Muscle layer of colon (tissue), 2 donors: ENCODE measurements around the gene SSNA1.

Experiments
- H3K27ac ChIP-seq: one replicate; pipeline ENCODE4 v1.7.0; 2013; ENCODE audit warnings: low read depth, mild to moderate bottlenecking, low read length, moderate library complexity
- H3K27me3 ChIP-seq, 2 donors: one replicate each; pipeline ENCODE4 v1.7.0; 2013; ENCODE audit warnings: low read length in 2 of 2, mild to moderate bottlenecking in 2 of 2; ENCODE audit not compliant: insufficient read depth in 2 of 2, control insufficient read depth in 1 of 2
- H3K36me3 ChIP-seq: one replicate; pipeline ENCODE4 v1.7.0; 2013; ENCODE audit warnings: mild to moderate bottlenecking, low read length; ENCODE audit not compliant: insufficient read depth
- H3K4me1 ChIP-seq: one replicate; pipeline ENCODE4 v1.7.0; 2013; ENCODE audit warnings: mild to moderate bottlenecking, low read length; ENCODE audit not compliant: insufficient read depth
- H3K4me3 ChIP-seq, 2 donors: one replicate each; pipeline ENCODE4 v1.7.0; 2013; ENCODE audit warnings: low read length in 2 of 2, low read depth in 1 of 2, mild to moderate bottlenecking in 1 of 2, moderate library complexity in 1 of 2
- H3K9ac ChIP-seq: one replicate; pipeline ENCODE4 v1.7.0; 2013; ENCODE audit warnings: low read length
- H3K9me3 ChIP-seq: one replicate; pipeline ENCODE4 v1.7.0; 2013; ENCODE audit warnings: mild to moderate bottlenecking, low read length
- donor health status: abdominal sarcoma.
- donor health status: Adenocarcinoma of cecum.

Gene SSNA1

GRCh38 chr9:137191691-137192447 lies 3.4 kb downstream of the SSNA1 start:
- Histone ChIP-seq H3K4me3 (no peak overlapping the region), H3K4me1 (peaks cover 22% of the 10 kb centered on the region), H3K27ac (no peak overlapping the region), H3K9me3 (no peaks in the 10 kb centered on the region), H3K27me3 (no peaks in the 10 kb centered on the region), H3K36me3 (peaks cover 22% of the 10 kb centered on the region), H3K9ac (no peak overlapping the region)

- H3K4me3 ChIP-seq = no peak overlapping the region
- no peak overlapping the region for H3K27ac ChIP-seq
- no peaks in the 10 kb centered on the region for H3K27me3 ChIP-seq
- H3K9me3 ChIP-seq = no peaks in the 10 kb centered on the region
- no peak overlapping the region for H3K9ac ChIP-seq
- H3K36me3 ChIP-seq = peaks cover 20% of the 10 kb centered on the region
- H3K4me1 ChIP-seq = peaks cover 17% of the 10 kb centered on the region
Observed at GRCh38 chr9:137192448-137192780, 3.9 kb downstream of the SSNA1 start.

- no peak overlapping the region for H3K9ac ChIP-seq
- H3K27me3 ChIP-seq = no peaks in the 10 kb centered on the region
- H3K4me3 ChIP-seq = no peak overlapping the region
- H3K4me1 ChIP-seq = peaks cover 13% of the 10 kb centered on the region
- no peak overlapping the region for H3K27ac ChIP-seq
- H3K9me3 ChIP-seq = no peaks in the 10 kb centered on the region
- H3K36me3 ChIP-seq = peaks cover 20% of the 10 kb centered on the region
Observed at GRCh38 chr9:137192859-137193258, 4.4 kb downstream of the SSNA1 start.

GRCh38 chr9:137193771-137194170 lies 5.3 kb downstream of the SSNA1 start:
- peaks cover 22% of the 10 kb centered on the region for H3K4me1 ChIP-seq

GRCh38 chr9:137194388-137194787 lies 5.9 kb downstream of the SSNA1 start:
- no peaks in the 10 kb centered on the region for H3K27me3 ChIP-seq
- no peak overlapping the region for H3K9ac ChIP-seq
- H3K9me3 ChIP-seq = no peaks in the 10 kb centered on the region
- peaks cover 26% of the 10 kb centered on the region for H3K4me1 ChIP-seq
- H3K36me3 ChIP-seq = peaks cover 20% of the 10 kb centered on the region
- no peak overlapping the region for H3K4me3 ChIP-seq
- no peak overlapping the region for H3K27ac ChIP-seq

More at GRCh38 chr9:137193771-137194170, 5.3 kb downstream of the SSNA1 start:
- Histone ChIP-seq H3K27ac (no peak overlapping the region), H3K9ac (no peak overlapping the region), H3K27me3 (no peaks in the 10 kb centered on the region), H3K9me3 (no peaks in the 10 kb centered on the region), H3K36me3 (peaks cover 20% of the 10 kb centered on the region), H3K4me3 (no peak overlapping the region)

GRCh38 chr9:137194909-137195308 lies 6.4 kb downstream of the SSNA1 start:
- Histone ChIP-seq H3K27ac (no peak overlapping the region), H3K9ac (no peak overlapping the region), H3K4me1 (peaks cover 23% of the 10 kb centered on the region), H3K4me3 (no peak overlapping the region), H3K9me3 (no peaks in the 10 kb centered on the region), H3K27me3 (no peaks in the 10 kb centered on the region), H3K36me3 (peaks cover 18% of the 10 kb centered on the region)

GRCh38 chr9:137195525-137196220 lies 7.2 kb downstream of the SSNA1 start:
- Histone ChIP-seq H3K4me1 (peaks cover 18% of the 10 kb centered on the region), H3K9ac (no peak overlapping the region), H3K27me3 (no peaks in the 10 kb centered on the region), H3K4me3 (no peak overlapping the region), H3K27ac (no peak overlapping the region), H3K9me3 (no peaks in the 10 kb centered on the region), H3K36me3 (peaks cover 10% of the 10 kb centered on the region)

- Histone ChIP-seq H3K4me3 (no peak overlapping the region), H3K4me1 (peaks cover 34% of the 10 kb centered on the region), H3K9me3 (no peaks in the 10 kb centered on the region), H3K36me3 (no peaks in the 10 kb centered on the region), H3K27me3 (no peaks in the 10 kb centered on the region), H3K9ac (no peak overlapping the region), H3K27ac (no peak overlapping the region)
Observed at GRCh38 chr9:137198051-137198901, 9.8 kb downstream of the SSNA1 start.

- no peaks in the 10 kb centered on the region for H3K9me3 ChIP-seq
- H3K27ac ChIP-seq = no peak overlapping the region
- H3K27me3 ChIP-seq = no peaks in the 10 kb centered on the region
- peak overlapping the region in 1 of 2 donors; percentile 20 for H3K4me3 ChIP-seq
- no peak overlapping the region for H3K9ac ChIP-seq
- peaks cover 41% of the 10 kb centered on the region for H3K4me1 ChIP-seq
- H3K36me3 ChIP-seq = no peaks in the 10 kb centered on the region
Observed at GRCh38 chr9:137198902-137199283, 10.4 kb downstream of the SSNA1 start.

- Histone ChIP-seq H3K36me3 (no peaks in the 10 kb centered on the region), H3K4me3 (peak overlapping the region in 1 of 2 donors; percentile 20), H3K27ac (no peak overlapping the region), H3K4me1 (peaks cover 47% of the 10 kb centered on the region), H3K9me3 (no peaks in the 10 kb centered on the region), H3K27me3 (no peaks in the 10 kb centered on the region), H3K9ac (no peak overlapping the region)
Observed at GRCh38 chr9:137199411-137200121, 11.1 kb downstream of the SSNA1 start.
